Panc1 (cell line): ENCODE measurements around the gene MTM1.

Source experiments
- CTCF ChIP-seq: fragments of 450-650 bp; IDR thresholded peaks from 2 replicates; pipeline ENCODE4 v1.5.1; 2017; ENCODE audit warnings: mild to moderate bottlenecking
- TCF7L2 ChIP-seq: IDR thresholded peaks from 2 replicates; pipeline ENCODE4 v1.6.1; 2011; ENCODE audit warnings: mild to moderate bottlenecking, low read depth, low read length, inconsistent platforms

- TF ChIP-seq TCF7L2, result no peak
- TF ChIP-seq CTCF, result no peak; the same call in 1 of the 2 replicates
Observed at GRCh38 chrX:150643271-150643670, 74.8 kb downstream of the MTM1 start.
